Gastrocnemius medialis (tissue), 4 donors: ENCODE measurements around the gene ACBD5. TPM values are rescaled to one million over a fixed set of nuclear protein-coding genes. Genes with fewer than 3 reads are reported as not detected.

ENCODE experiments used
- ATAC-seq, 2 donors: fragments of 150-250 bp; one replicate each; pipeline ENCODE4 v1.9.1; 2016
- DNase-seq, 2 donors: peaks; one replicate each; pipeline ENCODE4 v3.0.0-alpha.2; 2019
- H3K27ac ChIP-seq, 4 donors: fragments of 200-600 bp; sonication (generic); 1 replicate in 1 of 4; 2 replicates in 3 of 4; pipeline ENCODE4 v1.5.1; 2016 to 2018; ENCODE audit warnings: mild to moderate bottlenecking in 2 of 4, moderate library complexity in 1 of 4
- H3K27me3 ChIP-seq, 3 donors: fragments of 200-600 bp; sonication (generic) in 2 of 3; 1 replicate in 1 of 3; 2 replicates in 2 of 3; pipeline versions ENCODE4 v1.5.1 to v1.6.0; 2016 to 2019; ENCODE audit warnings: mild to moderate bottlenecking in 1 of 3, moderate library complexity in 1 of 3
- H3K36me3 ChIP-seq, 2 donors: fragments of 200-600 bp; sonication (generic) in 1 of 2; one replicate each; pipeline ENCODE4 v1.5.1; 2017 to 2018
- H3K4me1 ChIP-seq, 2 donors: fragments of 200-600 bp; sonication (generic) in 1 of 2; one replicate each; pipeline ENCODE4 v1.5.1; 2016 to 2017; ENCODE audit warnings: mild to moderate bottlenecking in 2 of 2
- H3K4me3 ChIP-seq, 4 donors: fragments of 200-600 bp; sonication (generic) in 3 of 4; 1 replicate in 1 of 4; 2 replicates in 3 of 4; pipeline ENCODE4 v1.5.1; 2016 to 2019; ENCODE audit warnings: mild to moderate bottlenecking in 2 of 4
- H3K9me3 ChIP-seq, 3 donors: fragments of 200-600 bp; sonication (generic) in 2 of 3; 1 replicate in 1 of 3; 2 replicates in 2 of 3; pipeline ENCODE4 v1.5.1; 2016 to 2019
- POLR2A ChIP-seq, 2 donors: fragments of 450-650 bp; IDR thresholded peaks; one replicate each; pipeline ENCODE4 v1.6.1; 2017; ENCODE audit warnings: antibody characterized with exemption in 2 of 2, mild to moderate bottlenecking in 2 of 2, moderate library complexity in 2 of 2
- in situ Hi-C, 4 donors: fragments of 200-750 bp; cut with MboI; loops; one replicate each; pipeline versions ENCODE4 v1.15.0 to v1.8.0; 2017; ENCODE audit warnings: low sequenced_read_pairs in 4 of 4
- intact Hi-C: fragments of 100-400 bp; cut with DNase I; formaldehyde crosslinking; loops from one replicate; pipeline ENCODE4 v1.15.1; 2023; ENCODE audit warnings: low total_unique reads
- total RNA-seq, 4 donors: library from RNA; depleted of rRNA; stranded (reverse); fragments of >200 nt; gene quantifications; one replicate each; pipeline versions ENCODE4 v1.1.0 to v1.2.3, GENCODE V29; 2016
- TF ChIP-seq, protein P1 (sequence below), 5 experiments: fragments of 450-650 bp in 3 of 5; fragments of 200-600 bp in 2 of 5; sonication (generic) in 2 of 5; IDR thresholded peaks in 4 of 5; conservative IDR thresholded peaks in 1 of 5; 1 replicate in 4 of 5; 2 replicates in 1 of 5; pipeline ENCODE4 v1.5.1; 2016 to 2019; ENCODE audit warnings: antibody characterized with exemption in 5 of 5, mild to moderate bottlenecking in 3 of 5, moderate library complexity in 3 of 5

The ACBD5 gene
- total RNA-seq, 4 donors from 2014 or later, result 24.0 to 37.4 (median 34.3) TPM

DNA sequence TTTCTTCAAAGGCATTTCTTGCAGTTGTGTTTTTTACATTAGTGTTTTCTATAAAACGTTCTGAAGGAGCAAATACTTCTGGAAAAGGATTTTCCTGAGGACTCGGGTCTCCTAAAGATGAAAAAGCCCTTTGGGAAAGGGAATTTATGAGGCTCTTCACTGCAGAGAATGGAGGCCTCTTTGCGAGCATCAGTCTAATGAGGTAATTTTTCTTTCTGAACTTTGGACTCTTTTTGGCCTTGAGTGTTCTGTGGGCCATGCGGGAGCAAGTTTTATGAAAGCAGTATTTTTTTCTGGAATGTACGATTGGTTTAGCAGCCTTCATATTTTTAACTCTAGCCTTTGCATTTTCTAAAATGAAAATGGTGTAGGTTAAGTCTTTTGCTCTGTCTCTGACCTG, 6.4 kb upstream of the ACBD5 start:
- no peak for TF ChIP-seq POLR2A (IDR thresholded peaks at IDR 0.05)
- H3K4me3 ChIP-seq, result no peak overlapping the region
- H3K36me3 ChIP-seq, result no peaks in the 10 kb centered on the region
- peaks cover 11 to 18% of the 10 kb centered on the region in 2 donors for H3K4me1 ChIP-seq
- H3K27me3 ChIP-seq, result no peaks in the 10 kb centered on the region
- DNase-seq, result no peak
- intact Hi-C loops (no loop called here), in situ Hi-C loops (loop anchor here in 3 of 4 donors (10.0 to 25.0 kb wide), 4 partner anchors 92 to 385 kb away; partner anchors contain the start of genes RAB18 (in 2 of the 3), ABI1 (in 1 of the 3), MASTL (in 1 of the 3) and YME1L1 (in 1 of the 3))
- no peaks in the 10 kb centered on the region for H3K9me3 ChIP-seq
- H3K27ac ChIP-seq, result no peak overlapping the region
- ATAC-seq, result no peak

DNA sequence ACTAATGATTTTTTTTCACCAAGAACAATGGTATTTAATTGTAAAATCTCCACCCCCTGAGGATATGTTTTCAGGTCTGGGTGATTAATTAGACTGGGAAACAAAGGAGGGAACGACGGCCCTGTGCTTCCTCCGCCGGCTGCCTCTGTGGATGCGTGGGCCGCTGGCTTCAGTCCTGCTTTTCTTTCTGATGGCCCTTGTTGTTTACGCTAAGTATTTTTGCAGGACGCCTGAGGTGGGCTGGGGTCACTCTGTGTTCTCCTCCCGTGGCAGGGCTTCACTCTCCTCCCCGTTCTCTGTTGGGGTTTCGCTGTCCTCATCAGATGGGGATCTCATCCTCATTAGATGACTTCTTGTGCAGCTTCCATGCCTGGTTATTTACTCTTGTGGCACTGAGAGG, 5.2 kb upstream of the ACBD5 start:
- DNase-seq (no peak), ATAC-seq (no peak)
- intact Hi-C loops, result no loop called here
- TF ChIP-seq, protein P1, sequence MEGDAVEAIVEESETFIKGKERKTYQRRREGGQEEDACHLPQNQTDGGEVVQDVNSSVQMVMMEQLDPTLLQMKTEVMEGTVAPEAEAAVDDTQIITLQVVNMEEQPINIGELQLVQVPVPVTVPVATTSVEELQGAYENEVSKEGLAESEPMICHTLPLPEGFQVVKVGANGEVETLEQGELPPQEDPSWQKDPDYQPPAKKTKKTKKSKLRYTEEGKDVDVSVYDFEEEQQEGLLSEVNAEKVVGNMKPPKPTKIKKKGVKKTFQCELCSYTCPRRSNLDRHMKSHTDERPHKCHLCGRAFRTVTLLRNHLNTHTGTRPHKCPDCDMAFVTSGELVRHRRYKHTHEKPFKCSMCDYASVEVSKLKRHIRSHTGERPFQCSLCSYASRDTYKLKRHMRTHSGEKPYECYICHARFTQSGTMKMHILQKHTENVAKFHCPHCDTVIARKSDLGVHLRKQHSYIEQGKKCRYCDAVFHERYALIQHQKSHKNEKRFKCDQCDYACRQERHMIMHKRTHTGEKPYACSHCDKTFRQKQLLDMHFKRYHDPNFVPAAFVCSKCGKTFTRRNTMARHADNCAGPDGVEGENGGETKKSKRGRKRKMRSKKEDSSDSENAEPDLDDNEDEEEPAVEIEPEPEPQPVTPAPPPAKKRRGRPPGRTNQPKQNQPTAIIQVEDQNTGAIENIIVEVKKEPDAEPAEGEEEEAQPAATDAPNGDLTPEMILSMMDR (IDR thresholded peaks at IDR 0.05 in 4 of 5, conservative IDR thresholded peaks at IDR 0.05 in 1 of 5), result no peak
- TF ChIP-seq POLR2A (IDR thresholded peaks at IDR 0.05), result no peak
- in situ Hi-C loops, result loop anchor here in 3 of 4 donors (10.0 to 25.0 kb wide), 4 partner anchors 91 to 384 kb away; partner anchors contain the start of genes RAB18 (in 2 of the 3), ABI1 (in 1 of the 3), MASTL (in 1 of the 3) and YME1L1 (in 1 of the 3)
- Histone ChIP-seq H3K4me3 (no peak overlapping the region), H3K4me1 (peaks cover 11 to 18% of the 10 kb centered on the region in 2 donors), H3K9me3 (no peaks in the 10 kb centered on the region), H3K27me3 (no peaks in the 10 kb centered on the region), H3K36me3 (no peaks in the 10 kb centered on the region), H3K27ac (peak overlapping the region in 1 of 4 donors; percentile 28)

DNA sequence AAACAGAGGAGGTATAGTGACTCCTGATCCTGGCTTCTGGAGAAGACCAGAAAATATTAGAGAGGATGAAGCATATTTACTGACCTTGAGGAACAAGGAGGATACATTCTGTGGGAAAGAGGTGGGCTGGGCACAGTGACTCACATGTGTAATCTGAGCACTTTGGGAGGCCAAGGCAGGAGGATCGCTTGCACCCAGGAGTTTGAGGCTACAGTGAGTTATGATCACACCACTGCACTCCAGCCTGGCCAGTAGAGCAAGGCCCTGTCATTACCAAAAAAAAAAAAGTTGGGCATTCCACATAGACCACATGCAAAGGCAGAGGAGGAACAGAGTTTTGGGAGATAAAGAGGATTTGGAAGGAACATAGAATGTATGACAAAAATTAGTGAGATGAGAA, 4.4 kb upstream of the ACBD5 start:
- Histone ChIP-seq H3K27ac (no peak overlapping the region), H3K36me3 (no peaks in the 10 kb centered on the region), H3K27me3 (no peaks in the 10 kb centered on the region), H3K4me3 (no peak overlapping the region), H3K4me1 (peaks cover 11 to 18% of the 10 kb centered on the region in 2 donors), H3K9me3 (no peaks in the 10 kb centered on the region)
- intact Hi-C loops, result loop anchor here (5.0 kb wide), 2 partner anchors 383 to 1287 kb away; partner anchors contain the start of genes ABI1 and WAC
- DNase-seq (no peak), ATAC-seq (no peak)
- in situ Hi-C loops, result loop anchor here in 3 of 4 donors (10.0 to 25.0 kb wide), 4 partner anchors 90 to 383 kb away; partner anchors contain the start of genes RAB18 (in 2 of the 3), ABI1 (in 1 of the 3), MASTL (in 1 of the 3) and YME1L1 (in 1 of the 3)
- TF ChIP-seq POLR2A (IDR thresholded peaks at IDR 0.05), result no peak
- TF ChIP-seq, protein P1 (IDR thresholded peaks at IDR 0.05 in 4 of 5, conservative IDR thresholded peaks at IDR 0.05 in 1 of 5), result no peak

DNA sequence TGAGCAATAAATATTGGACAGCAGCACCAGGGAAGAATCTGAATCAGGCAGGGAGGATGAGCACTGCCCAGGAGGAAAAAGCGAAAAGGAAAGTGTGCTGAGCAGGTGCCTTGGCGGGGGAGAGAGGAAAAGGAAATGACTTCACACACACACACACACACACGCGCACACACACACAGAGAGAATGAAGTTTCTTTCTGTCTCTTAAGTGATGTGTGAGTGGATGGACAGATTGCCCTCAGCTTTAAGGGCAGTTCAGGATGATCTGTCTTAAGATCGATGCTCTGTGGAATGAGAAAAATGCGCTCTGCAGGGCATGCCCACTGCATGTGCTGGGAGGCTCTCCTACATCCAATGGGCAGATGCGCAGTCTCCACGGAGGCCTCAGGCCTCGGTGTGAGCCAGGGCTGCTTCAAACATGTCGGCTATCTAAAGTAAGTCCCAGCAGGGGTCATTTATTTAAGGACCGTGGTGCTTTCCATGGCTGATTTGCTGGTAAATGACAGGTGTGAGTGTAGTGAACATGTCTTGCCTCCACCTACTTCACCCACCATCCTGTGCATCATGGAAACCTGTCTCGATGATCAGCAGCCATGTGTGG, 2.5 kb upstream of the ACBD5 start:
- Histone ChIP-seq H3K27me3 (no peaks in the 10 kb centered on the region), H3K27ac (peak overlapping the region; percentile 95 to 98 (median 98)), H3K9me3 (no peaks in the 10 kb centered on the region), H3K4me3 (peak overlapping the region; percentile 62 to 98 (median 83)), H3K4me1 (peaks cover 16 to 18% of the 10 kb centered on the region in 2 donors), H3K36me3 (peaks cover 0 to 12% of the 10 kb centered on the region in 2 donors)
- ATAC-seq (peak in 1 of 2 donors; percentile 45), DNase-seq (peak; percentile 36 to 68)
- TF ChIP-seq, protein P1 (IDR thresholded peaks at IDR 0.05 in 4 of 5, conservative IDR thresholded peaks at IDR 0.05 in 1 of 5), result no peak
- no peak for TF ChIP-seq POLR2A (IDR thresholded peaks at IDR 0.05)
- in situ Hi-C loops (loop anchor here in 3 of 4 donors (10.0 to 25.0 kb wide), 4 partner anchors 88 to 381 kb away; partner anchors contain the start of genes RAB18 (in 2 of the 3), ABI1 (in 1 of the 3), MASTL (in 1 of the 3) and YME1L1 (in 1 of the 3)), intact Hi-C loops (loop anchor here (2.0 to 5.0 kb wide), 3 partner anchors 262 to 1289 kb away; partner anchors contain the start of genes ABI1, RAB18 and WAC)
